ENCODE results near the gene APOA1. TPM values are rescaled to one million over a fixed set of nuclear protein-coding genes. Genes with fewer than 3 reads are reported as not detected.

APOA1 gene
- total and polyA plus RNA-seq, 10 of the 15 experiments (the other 5 are each of a cell fraction or from before 2014, with no cell fraction given), result 0.10 to 2.4 (median 0.24) TPM; not detected in 3

DNA sequence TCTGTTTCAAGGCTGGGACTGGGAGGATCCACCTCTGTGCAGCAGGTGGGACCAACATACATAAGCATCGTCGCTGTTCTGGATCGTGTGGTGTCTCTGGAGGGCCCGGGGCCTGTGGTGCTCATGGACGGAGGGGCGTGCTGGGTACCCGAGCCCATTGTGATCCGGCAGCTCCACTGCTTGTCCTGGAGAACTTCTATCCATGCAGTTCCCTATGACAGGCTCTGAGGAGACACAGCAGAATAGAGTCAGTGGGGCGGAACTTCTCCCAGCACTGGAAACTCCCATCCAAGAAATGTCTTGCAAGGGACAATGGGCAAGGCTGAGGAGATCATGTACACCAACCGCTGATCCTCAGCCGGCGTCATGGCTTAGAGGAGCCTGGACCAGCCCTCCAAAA is 11.6 kb upstream of the APOA1 start:
- intact Hi-C loops (cut with micrococcal nuclease; ENCODE audit: unreplicated experiment) (no loop called here), in situ Hi-C loops (cut with MboI) (no loop called here)
- Histone ChIP-seq H3K9ac (ENCODE audit: control insufficient read depth, insufficient read depth, low read length) (no peak overlapping the region), H3K27me3 (replicated peaks in 1 of 2; ENCODE audit: control insufficient read depth in 2 of 2, insufficient read depth in 2 of 2, low read length in 1 of 2) (no peaks in the 10 kb centered on the region), H3K36me3 (ENCODE audit: control insufficient read depth in 2 of 2, insufficient read depth in 2 of 2, low read length in 1 of 2) (peaks cover 14 to 20% of the 10 kb centered on the region in 2 experiments; a peak in 3 of 4 replicates), H3K4me1 (ENCODE audit: control insufficient read depth, insufficient read depth, low read length) (peaks cover 26% of the 10 kb centered on the region), H3K4me2 (ENCODE audit: control insufficient read depth, insufficient read depth) (no peak overlapping the region), H3K4me3 (no peak overlapping the region), H4K20me1 (ENCODE audit: control insufficient read depth, insufficient read depth) (no peaks in the 10 kb centered on the region), H2AFZ (ENCODE audit: control insufficient read depth, low read depth, low read length) (no peak overlapping the region), H3K79me2 (ENCODE audit: control insufficient read depth, insufficient read depth, low read length) (no peaks in the 10 kb centered on the region), H3K27ac (ENCODE audit: control insufficient read depth, insufficient read depth) (no peak overlapping the region), H3K9me3 (replicated peaks; ENCODE audit: control insufficient read depth, insufficient read depth, low read length) (no peaks in the 10 kb centered on the region)
- SMC1A ChIA-PET (ENCODE audit: uncharacterized antibody, unreplicated experiment), result no interaction called here
- ATAC-seq (no peak), FAIRE-seq (no peak), DNase-seq (ENCODE audit: low read depth, low spot score) (no peak)
- RAD21 ChIA-PET (ENCODE audit: unreplicated experiment), result interaction anchor here (0.6 kb wide), 1 partner anchor 256 kb away, joined by 3 read pairs; no protein-coding TSS in a partner anchor
- no peak for TF ChIP-seq MYB (IDR thresholded peaks at IDR 0.05; ENCODE audit: borderline replicate concordance, low read depth, low read length)
- peak; percentile 46; the same call in 1 of the 2 replicates for TF ChIP-seq PAX5 (IDR thresholded peaks at IDR 0.05; ENCODE audit: borderline replicate concordance, low read depth, low read length)
- BruUV-seq (replicated peaks), result no TSS peak
- POLR2A ChIA-PET, result no interaction called here
- CTCF ChIA-PET, result interaction anchor here (3.7 kb wide), 1 partner anchor 13 kb away, joined by 24 read pairs; no protein-coding TSS in a partner anchor
- 98% methylated on average over 12 of the region's 12 CpGs for WGBS (ENCODE audit: insufficient coverage, insufficient replicate concordance, low lambda C conversion rate, missing lambda C conversion rate)

DNA sequence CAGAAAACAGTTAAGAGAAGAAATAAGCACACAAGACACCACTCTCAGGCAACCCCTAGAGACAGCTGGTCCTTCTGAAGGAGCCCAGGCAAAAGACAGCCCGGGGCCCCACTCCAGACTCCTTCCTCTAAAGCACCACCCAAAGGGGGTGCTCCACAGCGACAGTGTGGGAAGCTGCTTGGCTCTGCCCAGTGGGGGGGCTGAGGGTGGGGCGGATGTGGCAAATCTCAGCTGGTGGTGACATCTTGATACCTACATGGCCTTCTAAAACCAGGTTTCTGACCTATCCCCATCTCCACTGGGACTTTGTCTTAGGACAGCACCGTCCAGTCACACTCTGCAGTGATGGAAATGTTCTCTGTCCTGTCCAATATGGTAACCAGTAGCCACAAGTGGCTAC is 10.2 kb upstream of the APOA1 start:
- H2AFZ ChIP-seq (ENCODE audit: control insufficient read depth, low read depth, low read length), result no peak overlapping the region
- no peak overlapping the region for H3K4me3 ChIP-seq
- in situ Hi-C loops (cut with MboI), result no loop called here
- no peak for FAIRE-seq
- WGBS (ENCODE audit: insufficient coverage, insufficient replicate concordance, low lambda C conversion rate, missing lambda C conversion rate), result 97% methylated on average over 4 of the region's 4 CpGs
- SMC1A ChIA-PET (ENCODE audit: uncharacterized antibody, unreplicated experiment), result interaction anchor here (1.0 kb wide), 1 partner anchor 12 kb away, joined by 3 read pairs; no protein-coding TSS in a partner anchor
- TF ChIP-seq, protein P1, sequence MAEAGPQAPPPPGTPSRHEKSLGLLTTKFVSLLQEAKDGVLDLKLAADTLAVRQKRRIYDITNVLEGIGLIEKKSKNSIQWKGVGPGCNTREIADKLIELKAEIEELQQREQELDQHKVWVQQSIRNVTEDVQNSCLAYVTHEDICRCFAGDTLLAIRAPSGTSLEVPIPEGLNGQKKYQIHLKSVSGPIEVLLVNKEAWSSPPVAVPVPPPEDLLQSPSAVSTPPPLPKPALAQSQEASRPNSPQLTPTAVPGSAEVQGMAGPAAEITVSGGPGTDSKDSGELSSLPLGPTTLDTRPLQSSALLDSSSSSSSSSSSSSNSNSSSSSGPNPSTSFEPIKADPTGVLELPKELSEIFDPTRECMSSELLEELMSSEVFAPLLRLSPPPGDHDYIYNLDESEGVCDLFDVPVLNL (IDR thresholded peaks at IDR 0.05; ENCODE audit: low read depth, low read length), result no peak
- no peak for TF ChIP-seq ZNF622 (IDR thresholded peaks at IDR 0.05)
- no peak for ATAC-seq
- RAD21 ChIA-PET (ENCODE audit: unreplicated experiment), result no interaction called here
- no peak overlapping the region for H3K4me2 ChIP-seq (ENCODE audit: control insufficient read depth, insufficient read depth)
- CTCF ChIA-PET, result interaction anchor here (1.5 kb wide), 1 partner anchor 12 kb away, joined by 4 read pairs; no protein-coding TSS in a partner anchor
- BruUV-seq (replicated peaks), result no TSS peak
- H3K4me1 ChIP-seq (ENCODE audit: control insufficient read depth, insufficient read depth, low read length), result peaks cover 12% of the 10 kb centered on the region
- H3K9me3 ChIP-seq (replicated peaks; ENCODE audit: control insufficient read depth, insufficient read depth, low read length), result no peaks in the 10 kb centered on the region
- H4K20me1 ChIP-seq (ENCODE audit: control insufficient read depth, insufficient read depth), result no peaks in the 10 kb centered on the region
- intact Hi-C loops (cut with micrococcal nuclease; ENCODE audit: unreplicated experiment), result no loop called here
- POLR2A ChIA-PET, result no interaction called here
- no peak for DNase-seq (ENCODE audit: low read depth, low spot score)
- H3K36me3 ChIP-seq (ENCODE audit: control insufficient read depth in 2 of 2, insufficient read depth in 2 of 2, low read length in 1 of 2), result peaks cover 14 to 20% of the 10 kb centered on the region in 2 experiments; a peak in 3 of 4 replicates
- H3K9ac ChIP-seq (ENCODE audit: control insufficient read depth, insufficient read depth, low read length), result no peak overlapping the region
- no peak overlapping the region for H3K27ac ChIP-seq (ENCODE audit: control insufficient read depth, insufficient read depth)
- H3K79me2 ChIP-seq (ENCODE audit: control insufficient read depth, insufficient read depth, low read length), result no peaks in the 10 kb centered on the region
- H3K27me3 ChIP-seq (replicated peaks in 1 of 2; ENCODE audit: control insufficient read depth in 2 of 2, insufficient read depth in 2 of 2, low read length in 1 of 2), result no peaks in the 10 kb centered on the region
